GM21390 (cell line): ENCODE measurements around the gene APEX2.
"Not testable (repeated sequence)": the region's sequence is repeated elsewhere in the genome, so short reads cannot be mapped to it uniquely, and the experiment has no call there.

Source experiments
- ATAC-seq: cut with Tn5 transposase; IDR thresholded peaks from one replicate; pipeline ENCODE4 v1.9.1; 2021; ENCODE audit not compliant: unreplicated experiment

The APEX2 gene

DNA sequence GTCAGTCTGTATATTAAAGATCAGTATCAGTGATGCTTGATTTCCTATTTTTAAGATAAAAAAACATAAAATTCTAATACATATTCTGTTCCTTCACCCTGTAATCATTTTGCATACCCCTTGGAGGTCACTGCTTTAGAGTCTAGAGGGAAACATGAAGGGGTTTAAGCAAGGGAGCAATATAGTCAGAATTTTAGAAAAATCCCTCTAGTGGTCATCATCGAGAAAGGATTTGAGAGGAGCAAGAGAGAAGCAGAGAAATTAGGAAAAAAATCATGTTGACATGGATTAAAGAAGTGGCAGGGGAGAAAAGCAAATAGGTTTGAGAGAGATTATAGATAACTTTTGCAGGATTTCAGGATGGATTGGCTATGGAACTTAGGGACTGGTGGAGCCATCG is 11.1 kb downstream of the APEX2 start:
- ATAC-seq, result no peak

DNA sequence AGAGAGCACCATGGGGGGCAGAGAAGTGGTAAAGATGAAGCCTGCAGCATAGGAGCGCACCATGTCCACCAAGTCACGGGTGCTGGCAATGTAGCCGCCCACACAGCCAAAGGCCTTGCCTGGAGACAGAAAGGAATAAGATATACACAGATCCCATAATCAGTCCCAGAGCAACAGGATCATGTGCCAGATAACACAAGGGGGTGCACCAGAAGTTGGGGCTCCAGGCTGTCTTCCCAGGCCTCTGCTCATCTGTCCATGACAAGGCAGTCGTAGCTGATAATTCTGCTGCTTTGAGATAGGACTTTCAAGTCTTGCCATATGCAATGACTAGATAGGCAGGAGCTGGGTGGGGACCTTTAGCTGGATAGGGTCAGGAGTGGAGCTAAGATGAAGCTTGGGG is 14.7 kb downstream of the APEX2 start:
- ATAC-seq, result no peak

DNA sequence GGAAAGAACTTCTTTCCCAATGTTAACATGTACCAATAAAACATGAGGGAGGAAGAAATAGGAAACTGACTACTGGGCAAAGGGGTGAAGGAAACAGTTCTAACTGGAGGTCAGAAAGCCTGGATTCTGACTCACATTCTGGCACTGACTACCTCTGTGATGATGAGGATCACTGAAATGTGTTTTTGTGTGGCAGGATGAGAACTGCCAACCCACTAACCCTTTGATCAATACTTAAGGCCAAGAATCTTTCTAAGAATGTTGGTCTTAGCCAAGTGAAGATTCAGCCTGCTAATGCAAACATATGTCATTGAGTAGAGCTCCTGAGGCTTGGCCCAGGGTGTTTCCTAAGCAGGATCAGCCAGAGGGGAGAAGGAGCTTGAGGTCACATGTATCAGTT is 26.0 kb downstream of the APEX2 start:
- no peak for ATAC-seq

DNA sequence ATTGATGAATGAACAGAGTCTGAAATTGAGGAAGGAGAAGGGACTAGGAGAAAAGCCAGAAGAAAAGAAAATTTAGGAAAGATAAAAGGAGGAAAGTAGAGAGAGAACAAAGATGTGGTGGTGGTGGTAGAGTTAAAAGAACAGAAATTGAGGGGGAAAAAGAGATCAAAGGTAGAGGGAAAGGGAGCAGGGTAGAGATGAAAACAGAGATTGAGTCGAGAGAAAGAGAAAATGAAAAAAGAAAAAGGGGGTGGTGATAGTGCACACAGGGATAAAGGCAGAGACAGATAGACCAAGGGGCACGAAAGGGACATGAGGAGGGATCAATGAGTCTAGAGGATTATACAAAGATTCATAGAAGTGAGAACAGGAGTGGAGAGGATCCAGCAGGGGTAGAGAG is 26.7 kb downstream of the APEX2 start:
- ATAC-seq, result no peak

DNA sequence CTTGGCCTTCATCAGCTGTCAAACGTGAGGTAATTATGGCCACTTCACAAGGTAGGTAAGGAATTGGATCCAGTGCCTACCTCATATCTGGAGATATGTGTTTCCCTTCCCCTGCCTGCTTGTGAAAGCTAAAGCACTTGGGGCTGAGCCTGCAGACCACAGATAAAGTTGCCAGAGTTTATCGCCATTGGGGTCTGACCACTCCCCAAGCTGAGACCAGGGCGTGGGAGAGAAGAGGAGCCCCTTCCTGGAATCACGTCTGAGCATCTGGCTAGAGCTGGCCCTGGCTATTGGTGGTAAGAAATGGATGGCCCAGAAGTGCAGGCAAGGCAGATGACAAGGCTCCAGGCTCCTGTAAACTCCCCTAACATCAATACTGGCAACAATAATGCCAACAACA is 27.9 kb downstream of the APEX2 start:
- ATAC-seq, result no peak

DNA sequence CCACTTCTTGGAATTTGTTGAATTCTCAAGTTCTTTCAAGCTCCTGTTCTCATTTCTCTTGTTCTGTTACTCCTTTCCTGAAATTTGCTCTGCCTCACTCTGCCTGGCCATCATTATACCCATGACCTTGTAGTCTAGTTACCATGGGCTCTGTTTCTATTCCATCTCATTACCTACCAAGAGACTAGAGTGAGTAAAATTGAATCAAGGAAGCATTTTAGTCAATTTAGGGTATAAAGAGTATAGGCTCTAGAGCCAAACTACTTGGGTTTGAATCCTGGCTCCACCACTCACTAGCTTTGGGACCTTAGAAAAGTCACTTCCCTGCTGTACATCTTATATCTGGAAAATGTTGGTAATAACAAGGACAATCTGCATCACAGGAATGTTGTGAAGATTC is 28.4 kb downstream of the APEX2 start:
- ATAC-seq, result no peak

DNA sequence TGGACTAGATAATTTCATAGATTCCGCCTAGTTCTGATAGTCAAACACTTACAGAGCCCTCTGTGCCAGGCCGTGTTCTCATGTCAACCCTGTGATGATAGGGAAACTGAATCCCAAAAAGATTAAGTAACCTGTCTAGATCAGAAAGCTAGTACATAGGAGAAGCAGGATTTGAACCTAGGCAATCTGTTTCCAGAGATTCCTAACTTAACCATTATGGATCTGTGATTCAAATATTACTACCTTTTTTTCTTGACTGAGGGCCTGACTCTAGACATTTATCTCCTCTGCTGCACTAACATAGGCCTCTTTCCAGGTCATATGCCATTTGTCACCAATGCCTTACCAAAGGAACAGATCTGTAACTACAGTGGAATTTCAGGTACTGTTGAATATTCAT is 29.1 kb downstream of the APEX2 start:
- no peak for ATAC-seq

DNA sequence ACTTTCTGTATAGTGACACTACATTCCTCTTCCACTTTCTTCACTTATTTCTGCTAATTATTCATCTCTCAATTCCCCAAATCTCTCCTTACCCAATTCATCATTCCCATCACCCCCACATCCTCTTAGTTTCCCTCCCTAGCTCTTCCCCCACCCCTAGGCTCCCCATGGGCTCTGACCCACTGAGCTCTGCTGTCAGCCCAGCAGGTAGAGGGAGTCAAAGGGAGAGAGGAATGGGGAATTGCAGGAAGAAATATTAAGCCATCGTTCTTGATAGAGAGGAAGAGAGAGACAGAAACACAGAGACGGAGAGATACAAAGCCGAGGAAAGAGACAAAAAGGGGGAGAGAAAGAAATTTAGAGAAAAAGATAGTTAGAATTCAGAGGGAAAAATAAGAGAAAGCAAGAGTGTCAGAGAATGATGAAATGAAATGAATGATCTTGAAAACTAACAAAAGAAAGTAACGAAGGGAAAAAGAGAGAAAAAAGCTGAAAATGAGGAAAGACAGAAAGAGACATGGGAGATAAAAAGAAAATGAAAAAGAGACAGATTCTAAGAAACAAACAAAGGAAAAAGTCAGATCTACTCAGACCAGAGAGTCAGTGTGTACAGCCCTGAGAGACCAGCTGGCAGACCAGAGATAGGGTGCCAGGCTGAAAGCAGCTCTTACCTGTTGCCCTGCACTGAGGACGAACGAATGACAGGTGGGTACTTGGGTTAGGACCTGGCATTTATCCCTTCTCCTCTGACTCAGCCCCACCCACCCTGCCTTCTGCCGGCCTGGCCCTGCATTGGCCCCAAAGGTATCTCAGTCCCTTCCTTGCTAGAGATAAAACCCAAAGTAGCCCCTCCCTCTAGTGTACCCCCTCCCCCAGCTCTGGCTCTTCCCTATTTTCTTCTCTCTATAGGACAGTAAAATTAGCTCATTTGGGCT is 30.4 kb downstream of the APEX2 start, which contains the start of gene ALAS2:
Gene ALAS2 (minus strand): TSS at position 707 of the 935 bp plus-strand sequence. CDS start 4,977 bp downstream, outside the sequence.
- ATAC-seq, result no peak

DNA sequence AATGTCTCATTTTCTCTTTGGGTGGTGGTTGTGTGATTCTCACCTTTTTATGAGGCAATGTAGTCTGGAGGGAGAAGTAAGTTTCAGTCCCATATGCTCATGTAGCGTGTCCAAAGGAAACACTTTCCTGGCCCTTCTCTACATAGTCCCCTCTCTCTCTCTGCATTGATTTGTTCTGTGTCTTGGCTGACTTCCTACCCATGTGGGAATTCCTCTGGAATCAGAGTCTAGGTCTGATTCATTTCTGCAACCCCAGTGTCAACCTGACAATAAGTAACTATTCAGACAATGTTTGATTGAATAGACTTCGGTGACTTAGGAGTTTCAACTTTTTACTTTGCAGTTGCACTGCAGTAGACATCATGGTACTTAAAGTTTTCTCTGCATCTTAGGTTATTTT is 33.3 kb downstream of the APEX2 start:
- no peak for ATAC-seq

DNA sequence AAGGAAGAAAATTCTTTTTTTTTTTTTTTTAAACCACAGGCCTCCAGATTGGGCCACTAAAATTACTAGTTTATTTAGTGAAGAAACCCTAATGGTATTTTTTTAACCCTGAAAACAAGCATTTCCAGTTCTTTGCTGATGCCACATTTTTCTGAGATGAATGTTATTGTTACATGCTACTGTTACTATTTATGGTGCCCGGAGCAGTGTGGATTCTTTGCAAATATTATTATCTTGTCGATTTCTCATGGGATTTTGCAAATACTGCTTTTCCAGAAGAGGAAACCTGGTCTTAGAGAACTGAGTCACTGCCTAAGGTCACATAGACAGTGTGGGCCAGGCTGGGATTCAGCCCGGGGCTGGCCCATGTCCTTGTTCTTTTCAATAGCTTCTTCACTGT is 39.3 kb downstream of the APEX2 start:
- no peak for ATAC-seq

DNA sequence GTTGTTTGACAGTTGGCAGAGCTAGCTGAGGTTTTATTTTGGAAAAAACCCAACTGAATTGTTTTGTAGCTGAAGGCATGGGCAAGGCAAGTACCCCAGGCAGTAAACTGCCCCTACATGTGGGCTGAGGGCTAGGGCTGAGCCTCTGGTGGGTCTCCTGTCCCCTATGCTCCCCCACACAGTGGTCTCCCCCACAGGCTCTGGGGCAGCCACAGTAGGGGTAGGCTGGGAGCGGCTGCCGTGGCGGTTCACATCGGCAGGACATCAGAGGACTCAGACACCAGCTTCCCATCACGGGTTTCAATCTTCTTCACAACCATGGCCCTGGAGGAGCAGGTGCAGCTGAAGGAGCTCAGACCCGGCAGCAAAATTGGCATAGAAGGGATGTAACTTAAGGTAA is 41.4 kb downstream of the APEX2 start:
- no peak for ATAC-seq

DNA sequence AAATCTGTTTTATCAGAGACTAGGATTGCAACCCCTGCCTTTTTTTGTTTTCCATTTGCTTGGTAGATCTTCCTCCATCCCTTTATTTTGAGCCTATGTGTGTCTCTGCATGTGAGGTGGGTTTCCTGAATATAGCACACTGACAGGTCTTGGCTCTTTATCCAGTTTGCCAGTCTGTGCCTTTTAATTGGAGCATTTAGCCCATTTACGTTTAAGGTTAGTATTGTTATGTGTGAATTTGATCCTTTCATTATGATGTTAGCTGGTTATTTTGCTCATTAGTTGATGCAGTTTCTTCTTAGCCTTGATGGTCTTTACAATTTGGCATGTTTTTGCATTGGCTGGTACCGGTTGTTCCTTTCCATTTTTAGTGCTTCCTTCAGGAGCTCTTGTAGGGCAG is 50.4 kb downstream of the APEX2 start:
- ATAC-seq, result not testable (repeated sequence)

DNA sequence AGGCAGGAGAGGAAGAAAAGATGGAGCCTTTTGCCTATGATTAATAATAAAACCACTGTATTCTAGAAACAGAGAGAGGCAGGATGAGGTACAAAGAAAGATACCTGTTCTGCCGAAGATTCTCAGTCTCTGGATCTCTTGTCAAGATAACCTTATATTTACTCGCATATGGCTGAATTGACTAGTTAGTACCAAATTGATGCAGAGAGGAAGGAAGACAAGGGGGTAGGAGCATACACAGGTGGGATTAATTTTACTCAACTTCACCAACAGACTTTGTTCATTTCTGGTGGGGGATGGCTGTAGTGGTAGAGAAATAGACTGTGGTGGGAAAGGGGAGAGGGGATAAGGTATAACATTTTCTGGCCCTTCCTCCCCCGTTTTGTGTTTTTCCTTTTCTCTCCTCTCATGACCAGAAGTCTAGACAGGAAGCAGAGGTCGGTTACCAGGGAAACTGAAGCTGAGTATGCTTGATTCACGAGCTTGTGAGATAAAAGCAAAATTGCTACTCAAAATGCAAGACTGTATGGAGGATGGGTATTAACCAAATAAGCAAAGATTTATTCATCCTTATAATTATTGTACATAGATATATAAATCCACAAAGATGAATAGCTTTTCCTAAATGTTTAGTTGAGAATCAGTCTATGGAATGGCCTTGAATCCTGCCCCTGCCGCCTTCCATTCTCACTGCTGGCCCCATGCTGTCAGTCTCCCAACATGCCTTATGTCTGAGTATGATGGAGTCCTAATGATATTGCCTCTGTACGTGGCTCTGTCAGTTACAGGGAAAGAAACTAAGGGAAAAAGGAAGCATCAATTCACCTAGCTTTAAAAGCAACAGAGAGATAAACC is 56.9 kb downstream of the APEX2 start:
- no peak for ATAC-seq

DNA sequence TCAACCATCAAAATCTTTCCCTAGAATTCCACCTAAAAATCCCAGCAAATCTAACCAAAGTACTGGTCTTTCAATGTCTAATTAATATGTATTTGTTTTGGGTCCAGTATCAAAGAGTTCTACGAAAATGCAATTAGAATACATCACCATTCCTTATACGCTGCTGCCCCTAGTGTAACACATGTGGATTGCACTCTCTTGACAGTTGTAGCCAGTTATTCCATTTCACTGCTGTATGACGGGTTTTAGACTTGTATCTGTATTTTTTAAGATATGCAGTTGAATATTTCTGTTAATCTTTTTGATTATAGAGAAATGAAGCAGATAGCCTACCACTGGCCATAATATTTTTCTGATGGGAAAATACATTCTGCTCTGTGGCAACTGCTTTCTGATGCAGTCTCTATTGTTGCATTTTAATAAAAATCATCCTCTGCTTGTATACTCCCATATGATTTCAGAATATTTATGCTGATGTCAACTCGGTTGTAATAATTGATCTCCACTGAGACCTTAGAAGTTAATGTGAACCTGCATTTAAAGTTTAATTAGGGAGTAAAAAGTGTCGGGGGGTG is 57.6 kb downstream of the APEX2 start:
- ATAC-seq, result peak; percentile 67
